ENCODE results near the gene SF3B2.
A peak's percentile ranks its signal among the peaks of the same experiment; 100 is the strongest.

SF3B2 gene

DNA sequence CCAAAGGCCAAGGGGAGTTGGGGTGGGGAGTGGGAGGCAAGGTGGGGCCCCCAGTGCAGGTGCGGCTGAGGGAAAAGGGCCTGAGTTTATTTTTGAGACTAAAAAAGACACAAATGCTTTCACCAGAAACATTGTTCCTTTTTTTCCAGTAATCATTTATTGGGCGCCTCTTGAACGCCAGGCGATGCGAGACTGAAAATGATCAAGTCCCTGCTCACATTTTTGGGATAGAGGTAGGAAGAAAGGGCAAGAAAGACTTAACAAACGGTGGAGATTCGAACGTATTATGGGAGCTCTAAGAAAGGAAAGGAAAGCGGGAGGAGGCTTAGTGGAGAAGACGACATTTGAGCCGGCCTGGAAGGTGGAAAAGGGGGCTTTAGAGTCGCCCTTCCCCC, 796 bp upstream of the SF3B2 start:
- DNase-seq, result peak; percentile 77

DNA sequence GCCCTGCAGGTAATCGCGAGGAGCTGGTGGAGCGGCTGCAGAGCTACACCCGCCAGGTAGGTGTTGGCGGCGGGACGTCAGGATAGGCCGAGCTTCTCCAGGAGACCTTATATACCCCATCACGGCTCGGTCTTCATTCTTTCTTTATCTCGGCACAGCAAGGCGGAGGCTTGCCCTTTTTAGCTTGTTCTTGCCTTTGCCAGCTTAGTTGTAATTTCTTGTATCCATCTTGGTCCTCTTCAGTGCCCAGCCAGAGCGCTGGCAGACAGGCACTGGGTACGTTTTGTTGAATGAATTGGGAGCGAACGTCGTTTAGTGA, 459 bp downstream of the SF3B2 start:
- DNase-seq, result no peak

GRCh38 chr11:66055021-66055420, 2.9 kb downstream of the SF3B2 start:
- no peak for DNase-seq

DNA sequence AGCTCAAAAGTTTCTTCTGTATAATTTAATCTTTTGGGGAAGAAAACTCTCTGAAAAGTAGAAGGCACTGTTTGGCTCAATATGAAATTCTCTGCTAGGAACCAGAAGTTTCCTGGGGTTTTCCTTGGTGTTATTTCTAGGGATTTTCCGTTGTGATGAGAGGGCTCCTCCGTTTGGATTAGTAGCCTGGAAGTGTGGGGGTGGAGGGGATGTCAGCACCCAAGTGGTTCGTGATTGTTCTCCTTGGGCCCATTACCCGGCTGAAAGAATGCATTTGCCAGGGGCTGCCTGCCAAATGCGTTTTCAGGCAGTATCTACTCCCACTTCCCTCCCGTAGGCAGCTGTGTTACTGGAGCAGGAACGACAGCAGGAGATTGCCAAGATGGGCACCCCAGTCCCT, 4.3 kb downstream of the SF3B2 start:
- DNase-seq, result no peak

- no peak for DNase-seq
Observed at GRCh38 chr11:66059966-66060680, 8.0 kb downstream of the SF3B2 start.

DNA sequence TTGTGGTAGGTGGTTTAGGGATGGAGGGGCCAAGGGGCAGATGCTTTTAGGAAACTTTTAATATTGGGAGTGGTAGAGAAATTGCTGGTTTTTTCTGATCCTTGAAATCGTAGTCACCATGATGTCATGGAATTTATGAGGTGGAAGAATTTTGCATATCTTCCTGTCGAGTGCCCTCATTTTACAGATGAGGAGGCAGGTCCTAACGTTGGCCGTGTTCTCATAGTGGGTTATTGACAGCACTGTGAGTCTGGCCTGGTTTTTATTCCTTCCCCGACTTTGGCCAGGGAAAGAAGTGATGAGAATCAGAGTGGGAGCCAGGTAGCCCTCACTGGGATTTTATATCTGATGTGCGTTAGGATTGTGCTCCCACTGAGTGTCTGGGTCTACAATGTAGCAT, 9.1 kb downstream of the SF3B2 start:
- DNase-seq, result no peak

DNA sequence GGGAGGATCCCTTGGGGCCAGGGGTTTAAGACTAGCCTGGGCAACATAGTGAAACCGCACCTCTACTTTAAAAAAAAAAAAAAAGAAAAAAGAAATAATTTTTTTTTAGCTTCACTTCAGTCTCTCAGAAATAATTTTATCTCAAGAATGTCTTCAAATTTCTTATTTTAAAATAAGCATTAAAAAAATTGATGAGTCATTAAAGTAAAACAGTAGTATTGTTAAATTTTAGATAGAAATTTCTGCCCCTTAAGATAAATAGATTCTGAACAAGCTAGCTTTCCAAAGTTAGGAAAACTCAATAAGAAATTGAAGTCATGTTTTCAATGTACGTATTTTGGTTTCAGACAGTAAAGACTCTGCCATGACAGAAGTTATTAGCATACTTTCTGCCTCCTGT, 10.2 kb downstream of the SF3B2 start:
- no peak for DNase-seq

DNA sequence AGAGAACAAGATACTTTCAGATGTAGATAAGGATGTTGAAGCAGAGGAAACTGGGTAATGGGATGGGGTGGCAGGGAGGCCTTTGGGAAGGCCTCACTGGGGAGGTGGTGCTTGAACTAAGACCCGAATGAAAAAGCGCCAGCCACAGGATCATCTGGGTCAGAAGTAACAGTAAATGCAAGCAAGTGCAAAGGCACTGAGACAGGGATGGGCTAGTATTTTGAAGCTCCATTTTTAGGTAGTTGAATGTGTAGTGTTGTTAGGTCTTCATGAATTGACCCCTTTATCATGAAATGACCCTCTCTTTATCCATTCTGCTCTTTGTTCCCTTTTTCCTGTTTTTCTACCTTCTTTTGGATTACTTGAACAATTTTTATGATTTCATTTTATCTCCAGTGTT, 11.7 kb downstream of the SF3B2 start:
- DNase-seq, result no peak

GRCh38 chr11:66064571-66064970, 12.4 kb downstream of the SF3B2 start:
- DNase-seq, result no peak

DNA sequence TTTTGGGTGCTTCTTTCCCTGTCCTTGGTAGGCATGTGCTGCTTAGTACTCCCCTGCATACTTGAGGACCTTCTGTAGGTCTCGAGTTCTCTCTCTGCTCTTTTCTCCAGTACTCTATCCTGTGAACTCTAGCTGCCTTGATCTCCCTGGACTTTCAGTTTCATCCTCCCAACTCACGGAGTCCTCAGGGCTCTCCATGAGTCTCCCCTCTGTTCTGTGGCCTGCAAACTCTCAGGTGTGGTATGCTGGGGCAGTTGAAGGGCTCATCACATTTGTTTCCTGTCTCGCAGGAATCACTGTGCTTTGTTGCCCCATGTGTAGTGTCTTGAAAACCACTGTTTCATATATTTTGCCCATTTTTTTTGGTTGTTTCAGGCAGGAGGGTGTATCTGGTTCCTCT, 14.6 kb downstream of the SF3B2 start:
- no peak for DNase-seq

DNA sequence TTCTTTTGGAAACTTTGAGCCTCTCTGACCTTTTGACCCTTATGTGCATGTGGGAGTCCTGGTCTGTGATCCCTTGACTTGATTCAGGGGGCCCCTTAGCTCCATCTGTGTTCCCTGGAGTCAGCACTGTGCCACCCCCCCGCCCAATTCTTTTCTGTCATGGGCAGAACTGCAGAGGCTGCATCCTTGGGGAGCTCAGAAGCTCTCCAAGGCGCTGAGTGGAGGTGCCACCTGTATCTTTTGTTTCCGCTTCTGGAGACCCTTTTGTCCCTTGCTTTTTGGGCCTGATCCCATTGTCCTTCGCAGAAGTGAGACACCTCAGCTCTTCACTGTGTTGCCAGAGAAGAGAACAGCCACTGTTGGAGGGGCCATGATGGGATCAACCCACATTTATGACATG, 15.5 kb downstream of the SF3B2 start:
- no peak for DNase-seq

DNA sequence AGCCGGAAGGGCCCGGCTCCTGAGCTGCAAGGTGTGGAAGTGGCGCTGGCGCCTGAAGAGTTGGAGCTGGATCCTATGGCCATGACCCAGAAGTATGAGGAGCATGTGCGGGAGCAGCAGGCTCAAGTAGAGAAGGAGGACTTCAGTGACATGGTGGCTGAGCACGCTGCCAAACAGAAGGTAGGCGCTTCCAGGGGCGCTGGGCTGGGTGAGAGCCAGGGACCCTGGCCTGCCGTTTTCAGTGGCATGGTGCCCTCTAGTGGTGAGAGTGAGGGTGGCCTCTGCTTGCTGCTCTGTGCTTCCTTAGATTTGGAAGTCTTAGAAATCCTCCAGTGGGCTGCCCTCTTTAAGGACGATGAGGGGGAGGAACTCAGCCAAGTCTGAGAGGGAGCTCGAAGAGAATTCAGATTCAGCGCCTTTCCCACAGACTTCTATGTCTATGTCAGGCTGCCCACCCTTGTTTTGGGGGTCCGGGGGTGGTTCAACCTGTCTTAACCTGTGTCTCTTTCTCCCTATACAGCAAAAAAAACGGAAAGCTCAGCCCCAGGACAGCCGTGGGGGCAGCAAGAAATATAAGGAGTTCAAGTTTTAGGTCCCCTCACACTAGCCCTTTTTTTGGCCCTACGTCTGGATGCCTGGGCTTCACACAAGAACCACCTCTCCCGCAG, 16.1 kb downstream of the SF3B2 start:
- DNase-seq, result peak; percentile 82

DNA sequence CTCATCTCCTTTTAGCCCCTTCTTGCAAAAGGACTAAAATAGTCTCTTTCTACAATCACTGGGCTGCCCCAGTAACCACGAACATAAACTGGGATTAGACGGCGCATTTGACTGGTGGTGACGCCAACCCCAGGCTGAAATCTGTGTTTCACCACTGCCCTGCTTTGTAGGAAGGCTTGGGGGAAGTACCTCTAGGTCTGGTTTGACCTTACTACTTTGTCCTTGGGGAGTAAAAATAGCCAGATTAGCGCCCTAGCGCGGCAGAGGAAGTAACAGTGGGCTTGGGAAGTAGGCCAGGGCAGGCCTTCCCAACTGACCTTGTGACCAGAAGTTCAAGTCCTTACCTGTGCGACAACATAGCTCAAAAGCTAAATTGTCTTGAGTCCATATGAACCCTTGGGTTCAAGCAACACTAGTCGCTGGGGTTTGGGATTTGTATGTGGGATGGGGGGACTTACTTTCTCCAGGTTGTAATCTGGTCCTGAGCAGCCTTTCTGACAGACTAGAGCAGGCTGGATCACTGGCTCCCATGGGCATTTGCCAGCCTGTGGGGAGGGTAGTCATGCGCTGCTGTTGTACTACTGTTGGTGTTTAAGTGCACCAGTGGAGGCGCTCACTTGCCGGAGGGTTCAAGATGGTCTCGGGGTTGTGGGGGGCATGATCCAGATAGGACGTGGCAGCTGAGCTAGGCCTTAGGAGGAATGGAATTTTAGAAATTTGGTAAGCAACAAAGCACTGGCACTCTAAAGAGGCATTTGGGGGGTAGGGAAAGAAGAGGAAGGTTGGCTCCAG, 17.0 kb downstream of the SF3B2 start:
- no peak for DNase-seq

DNA sequence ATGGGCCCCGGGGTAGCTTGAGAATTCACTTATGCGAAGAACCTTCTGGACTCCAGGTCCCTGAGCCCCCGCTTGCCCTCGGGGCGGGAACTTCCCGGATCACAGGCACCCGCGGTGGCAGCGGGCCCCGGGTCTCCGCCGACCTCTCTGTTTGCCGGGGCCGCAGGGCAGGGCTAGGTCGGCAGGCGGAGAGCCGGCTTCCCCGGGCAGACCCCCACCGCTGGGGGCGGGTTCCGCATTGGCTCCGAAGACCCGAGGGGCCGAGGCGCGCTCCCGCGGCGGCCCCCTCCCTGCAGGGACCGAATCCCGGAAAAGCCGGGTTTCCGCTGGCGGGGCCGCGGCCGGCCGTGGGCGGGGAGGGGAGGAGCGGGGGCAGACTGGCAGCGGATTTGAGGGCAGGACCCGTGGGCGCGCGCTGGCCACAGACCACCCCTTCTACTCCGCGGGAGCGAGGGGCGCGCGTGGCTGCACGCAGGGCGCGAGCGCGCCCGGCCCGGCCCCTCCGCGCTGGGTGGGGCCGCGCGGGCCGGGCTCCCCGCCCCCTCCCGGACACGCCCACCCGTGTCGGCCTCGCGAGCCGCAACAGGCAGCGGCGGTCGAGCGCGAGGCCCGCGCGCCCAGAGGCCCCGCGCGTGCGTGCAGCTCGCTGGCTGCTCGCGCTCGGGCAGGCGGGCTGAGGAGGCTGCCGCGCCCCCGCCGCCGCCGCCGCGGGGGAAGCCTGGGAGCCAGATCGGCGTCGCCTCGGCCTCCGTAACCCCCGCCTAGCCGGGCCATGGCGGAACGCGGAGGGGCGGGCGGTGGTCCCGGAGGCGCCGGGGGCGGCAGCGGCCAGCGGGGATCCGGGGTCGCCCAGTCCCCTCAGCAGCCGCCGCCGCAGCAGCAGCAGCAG, 17.8 kb downstream of the SF3B2 start, which contains the start of gene PACS1:
TSS of gene PACS1 (plus strand) at position 558 of the 889 bp plus-strand sequence. CDS start at position 773, 215 bp downstream.
- no peak for DNase-seq

DNA sequence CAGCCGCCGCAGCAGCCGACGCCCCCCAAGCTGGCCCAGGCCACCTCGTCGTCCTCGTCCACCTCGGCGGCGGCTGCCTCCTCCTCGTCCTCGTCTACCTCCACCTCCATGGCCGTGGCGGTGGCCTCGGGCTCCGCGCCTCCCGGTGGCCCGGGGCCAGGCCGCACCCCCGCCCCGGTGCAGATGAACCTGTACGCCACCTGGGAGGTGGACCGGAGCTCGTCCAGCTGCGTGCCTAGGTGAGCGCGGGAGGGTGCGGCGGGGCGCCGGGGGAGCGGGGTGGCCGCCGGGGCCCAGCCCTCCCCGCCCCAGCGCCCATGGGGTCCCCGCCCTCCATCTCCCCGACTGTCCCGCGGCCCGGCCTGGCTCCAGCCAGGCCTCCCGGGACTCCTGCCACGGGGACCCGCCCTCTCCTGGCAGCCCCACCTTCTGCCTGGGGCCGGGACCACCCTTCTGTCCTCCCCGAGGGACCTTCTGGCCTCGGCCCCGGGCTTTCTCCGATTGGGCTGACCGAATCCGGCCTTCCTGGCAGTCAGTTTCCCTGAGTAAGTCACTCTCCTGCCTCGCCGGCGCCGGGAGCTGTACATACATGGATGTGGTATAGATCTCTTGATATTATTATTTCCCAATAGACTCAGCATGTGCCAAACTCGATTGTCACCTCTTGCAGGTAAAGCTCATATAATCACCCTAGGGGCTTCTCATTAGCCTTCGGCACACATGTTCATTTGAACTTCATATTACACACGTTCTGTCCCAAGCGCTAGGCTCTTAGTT, 18.6 kb downstream of the SF3B2 start:
- no peak for DNase-seq

DNA sequence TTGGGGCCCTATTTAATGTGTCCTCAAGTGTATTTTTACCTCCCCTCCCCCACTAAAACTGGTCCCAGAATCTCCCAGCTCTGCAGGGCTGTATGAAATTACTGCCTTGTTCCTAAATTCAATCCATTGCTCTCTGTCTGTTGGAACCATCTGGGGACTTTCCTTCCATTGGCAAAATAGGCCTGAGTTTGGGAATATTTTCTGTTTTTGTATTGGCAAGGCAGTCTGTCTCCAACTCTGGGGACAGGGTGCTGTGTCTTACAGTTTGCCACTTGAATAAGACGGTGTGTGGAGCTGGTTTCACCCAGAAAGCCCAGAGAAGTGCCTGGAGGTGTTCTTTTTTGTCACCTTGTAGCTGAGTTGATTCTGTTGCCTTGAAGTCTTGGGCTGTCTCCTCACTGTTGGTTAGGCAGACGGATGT, 19.2 kb downstream of the SF3B2 start:
- no peak for DNase-seq

DNA sequence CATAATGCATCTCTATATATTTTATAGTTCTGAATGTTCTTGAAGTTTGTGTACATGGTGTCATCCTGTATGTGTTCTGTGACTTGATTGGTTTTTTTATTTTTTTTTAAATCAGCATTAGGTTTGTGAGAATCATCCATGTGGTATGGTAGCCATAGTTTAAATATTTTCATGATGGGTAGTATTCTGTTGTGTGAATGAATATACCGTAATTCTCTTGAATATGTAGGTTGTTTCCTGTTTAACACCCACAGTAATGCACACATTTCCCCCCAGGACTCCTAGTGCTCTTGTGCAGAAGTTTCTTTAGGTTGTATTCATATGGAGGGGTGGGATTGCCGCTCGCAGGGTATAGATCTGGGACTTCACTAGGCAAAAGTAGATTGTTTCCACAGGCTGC, 19.9 kb downstream of the SF3B2 start:
- DNase-seq, result no peak

DNA sequence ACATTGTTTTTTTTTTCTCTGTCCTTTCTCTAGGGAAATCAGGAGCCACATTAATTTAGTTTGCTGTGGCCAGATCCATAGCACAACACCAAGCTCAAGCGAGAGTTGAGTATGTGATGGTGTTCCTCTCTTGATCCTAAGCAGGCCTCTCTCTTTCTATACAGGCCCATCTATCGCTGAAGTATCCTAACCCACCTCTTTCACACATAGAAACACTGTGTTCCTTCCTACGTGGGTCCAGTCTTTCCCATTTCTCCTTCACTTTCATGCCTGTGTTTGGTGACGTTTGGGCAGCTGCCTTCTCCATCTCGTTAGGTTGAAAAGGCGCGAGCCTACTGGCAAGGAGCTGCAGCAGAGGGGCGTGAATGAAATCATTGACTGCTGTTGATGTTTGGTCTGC, 20.4 kb downstream of the SF3B2 start:
- no peak for DNase-seq

- no peak for DNase-seq
Observed at GRCh38 chr11:66073669-66074068, 21.5 kb downstream of the SF3B2 start.

GRCh38 chr11:66075273-66075672, 23.1 kb downstream of the SF3B2 start:
- DNase-seq, result no peak

DNA sequence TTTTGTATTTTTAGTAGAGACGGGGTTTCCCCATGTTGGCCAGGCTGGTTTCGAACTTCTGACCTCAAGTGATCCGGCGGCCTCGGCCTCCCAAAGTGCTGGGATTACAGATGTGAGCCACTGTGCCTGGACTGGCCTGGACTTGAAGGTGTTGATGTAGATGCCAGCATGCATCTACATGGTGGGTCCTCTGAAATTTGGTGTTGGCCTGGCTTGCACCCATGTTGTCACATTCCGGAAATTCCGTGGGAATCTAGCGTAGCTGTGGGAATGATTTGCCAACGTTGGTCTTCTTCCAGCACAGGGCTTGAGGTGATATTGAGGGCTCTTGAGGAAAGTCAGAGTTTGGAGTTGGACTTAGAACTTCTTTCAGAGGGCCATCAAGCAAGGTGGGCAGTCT, 24.4 kb downstream of the SF3B2 start:
- no peak for DNase-seq

GRCh38 chr11:66077927-66078326, 25.8 kb downstream of the SF3B2 start:
- DNase-seq, result no peak

All from NCI-H510A treated with DMSO at 0.1 percent for 48 hours (cell line).